Neutrophil (primary cell): Measurements from ENCODE around the gene SLC10A7.
A peak's percentile ranks its signal among the peaks of the same experiment; 100 is the strongest.

Experiments used
- H3K27ac ChIP-seq: fragments of 200-600 bp; sonication (generic); 2 replicates; pipeline ENCODE4 v1.5.1; 2016; ENCODE audit warnings: mild to moderate bottlenecking, moderate library complexity
- H3K27me3 ChIP-seq: fragments of 200-600 bp; sonication (generic); 2 replicates; pipeline ENCODE4 v1.6.0; 2016; ENCODE audit warnings: mild to moderate bottlenecking
- H3K36me3 ChIP-seq: fragments of 200-600 bp; sonication (generic); 2 replicates; pipeline ENCODE4 v1.5.1; 2017
- H3K4me1 ChIP-seq, 2 experiments: fragments of 200-600 bp in 1 of 2; sonication (generic) in 1 of 2; 1 replicate in 1 of 2; 2 replicates in 1 of 2; pipeline versions ENCODE4 v1.5.1 to v1.6.1; 2013 to 2016; ENCODE audit warnings: low read depth in 1 of 2, low read length in 1 of 2, mild to moderate bottlenecking in 1 of 2, moderate library complexity in 1 of 2; ENCODE audit not compliant: control insufficient read depth in 1 of 2, insufficient read depth in 1 of 2
- H3K4me3 ChIP-seq, 2 experiments: fragments of 200-600 bp in 1 of 2; sonication (generic) in 1 of 2; 1 replicate in 1 of 2; 2 replicates in 1 of 2; pipeline ENCODE4 v1.5.1; 2013 to 2016; ENCODE audit warnings: low read depth in 1 of 2, low read length in 1 of 2, mild to moderate bottlenecking in 1 of 2, moderate library complexity in 1 of 2
- H3K9me3 ChIP-seq: fragments of 200-600 bp; sonication (generic); 2 replicates; pipeline ENCODE4 v1.5.1; 2016
- TF ChIP-seq, protein P1 (sequence below): fragments of 200-600 bp; sonication (generic); IDR thresholded peaks from 2 replicates; pipeline ENCODE4 v1.5.1; 2016; ENCODE audit warnings: antibody characterized with exemption

Gene SLC10A7

DNA sequence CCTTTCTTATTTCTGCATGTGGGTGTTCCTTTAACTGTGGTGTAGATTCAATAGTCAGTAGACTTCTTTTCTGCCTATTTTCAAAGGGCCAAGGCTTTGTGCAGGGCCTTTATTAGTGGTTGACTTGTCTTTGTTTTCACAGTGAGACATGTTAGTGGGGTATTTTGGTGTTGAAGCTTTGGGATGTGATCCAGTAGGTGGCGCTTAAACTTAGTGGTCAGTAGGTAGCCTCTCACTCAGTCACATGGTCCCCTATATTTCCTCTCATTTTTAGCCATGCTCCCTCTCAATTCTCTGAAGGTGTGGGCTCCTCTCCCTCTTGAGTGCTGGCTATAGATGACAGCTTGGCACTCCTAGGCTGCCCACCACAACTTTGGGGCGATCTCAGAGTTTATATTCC is 23.4 kb upstream of the SLC10A7 start:
- no peaks in the 10 kb centered on the region for H3K9me3 ChIP-seq
- no peak overlapping the region for H3K27ac ChIP-seq
- no peak overlapping the region for H3K4me3 ChIP-seq
- TF ChIP-seq, protein P1, sequence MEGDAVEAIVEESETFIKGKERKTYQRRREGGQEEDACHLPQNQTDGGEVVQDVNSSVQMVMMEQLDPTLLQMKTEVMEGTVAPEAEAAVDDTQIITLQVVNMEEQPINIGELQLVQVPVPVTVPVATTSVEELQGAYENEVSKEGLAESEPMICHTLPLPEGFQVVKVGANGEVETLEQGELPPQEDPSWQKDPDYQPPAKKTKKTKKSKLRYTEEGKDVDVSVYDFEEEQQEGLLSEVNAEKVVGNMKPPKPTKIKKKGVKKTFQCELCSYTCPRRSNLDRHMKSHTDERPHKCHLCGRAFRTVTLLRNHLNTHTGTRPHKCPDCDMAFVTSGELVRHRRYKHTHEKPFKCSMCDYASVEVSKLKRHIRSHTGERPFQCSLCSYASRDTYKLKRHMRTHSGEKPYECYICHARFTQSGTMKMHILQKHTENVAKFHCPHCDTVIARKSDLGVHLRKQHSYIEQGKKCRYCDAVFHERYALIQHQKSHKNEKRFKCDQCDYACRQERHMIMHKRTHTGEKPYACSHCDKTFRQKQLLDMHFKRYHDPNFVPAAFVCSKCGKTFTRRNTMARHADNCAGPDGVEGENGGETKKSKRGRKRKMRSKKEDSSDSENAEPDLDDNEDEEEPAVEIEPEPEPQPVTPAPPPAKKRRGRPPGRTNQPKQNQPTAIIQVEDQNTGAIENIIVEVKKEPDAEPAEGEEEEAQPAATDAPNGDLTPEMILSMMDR = no peak
- no peaks in the 10 kb centered on the region for H3K27me3 ChIP-seq
- no peaks in the 10 kb centered on the region for H3K36me3 ChIP-seq
- H3K4me1 ChIP-seq = no peaks in the 10 kb centered on the region

DNA sequence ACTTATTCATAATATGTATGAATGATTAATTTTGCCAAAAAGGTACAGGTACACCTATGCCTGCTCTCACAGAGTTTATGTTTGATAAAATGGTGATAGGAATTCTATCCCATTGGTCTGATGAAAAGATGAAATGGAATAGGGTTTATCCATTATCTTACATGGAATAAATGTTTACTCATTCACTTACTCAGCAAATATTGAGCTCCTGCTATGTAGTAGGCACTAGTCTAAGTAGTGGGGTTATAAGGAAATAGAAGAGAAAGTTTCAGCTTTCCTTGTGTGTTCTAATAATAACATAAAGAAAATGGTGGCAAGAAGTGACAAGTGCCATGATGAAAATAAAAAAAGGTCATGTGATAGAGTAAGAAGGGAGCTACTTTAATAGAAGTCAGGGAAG is 12.4 kb upstream of the SLC10A7 start:
- TF ChIP-seq, protein P1 = no peak
- Histone ChIP-seq H3K27ac (no peak overlapping the region), H3K4me1 (no peaks in the 10 kb centered on the region), H3K9me3 (no peaks in the 10 kb centered on the region), H3K27me3 (peaks cover 4% of the 10 kb centered on the region), H3K4me3 (no peak overlapping the region), H3K36me3 (no peaks in the 10 kb centered on the region)

DNA sequence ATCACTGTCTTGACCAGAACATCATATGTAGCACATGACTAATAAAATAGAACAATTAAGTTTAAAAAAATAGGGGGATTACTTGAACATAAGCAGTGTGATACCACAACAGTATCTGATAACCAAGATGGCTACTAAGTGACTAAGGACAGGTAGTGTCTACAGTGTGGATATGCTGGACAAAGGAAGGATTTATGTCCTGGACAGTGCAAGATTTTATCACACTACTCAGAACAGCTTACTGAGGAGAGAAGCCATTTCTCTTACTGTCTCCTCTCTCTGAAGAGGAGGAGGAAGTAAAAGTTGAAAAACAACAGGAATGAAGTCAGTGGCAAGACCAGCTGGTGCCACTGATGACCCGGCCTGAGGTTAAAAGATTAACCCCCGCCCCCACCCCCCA is 4.0 kb upstream of the SLC10A7 start:
- TF ChIP-seq, protein P1 = no peak
- H3K4me1 ChIP-seq = peaks cover 9 to 15% of the 10 kb centered on the region in 2 experiments
- no peak overlapping the region for H3K4me3 ChIP-seq
- no peaks in the 10 kb centered on the region for H3K27me3 ChIP-seq
- no peak overlapping the region for H3K27ac ChIP-seq
- no peaks in the 10 kb centered on the region for H3K9me3 ChIP-seq
- H3K36me3 ChIP-seq = no peaks in the 10 kb centered on the region

DNA sequence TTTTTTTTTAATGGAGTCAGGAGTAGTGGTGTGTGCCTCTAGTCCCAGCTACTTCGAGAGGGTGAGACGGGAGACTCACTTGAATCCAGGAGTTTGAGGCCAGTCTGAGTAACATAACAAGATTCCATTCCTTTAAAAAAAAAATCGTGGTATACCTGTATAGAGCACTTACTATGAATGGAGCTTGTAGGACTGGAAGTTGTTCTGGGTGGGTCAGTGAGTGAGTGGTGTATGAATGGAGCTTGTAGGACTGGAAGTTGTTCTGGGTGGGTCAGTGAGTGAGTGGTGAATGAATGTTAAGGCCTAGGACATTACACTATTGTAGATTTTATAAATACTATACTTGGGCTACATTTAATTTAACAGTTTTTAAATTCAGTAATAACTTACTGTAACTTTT is 2.9 kb upstream of the SLC10A7 start:
- no peak overlapping the region for H3K27ac ChIP-seq
- no peak overlapping the region for H3K4me3 ChIP-seq
- no peaks in the 10 kb centered on the region for H3K9me3 ChIP-seq
- H3K4me1 ChIP-seq = peaks cover 13 to 16% of the 10 kb centered on the region in 2 experiments
- TF ChIP-seq, protein P1 = no peak
- H3K36me3 ChIP-seq = no peaks in the 10 kb centered on the region
- no peaks in the 10 kb centered on the region for H3K27me3 ChIP-seq

DNA sequence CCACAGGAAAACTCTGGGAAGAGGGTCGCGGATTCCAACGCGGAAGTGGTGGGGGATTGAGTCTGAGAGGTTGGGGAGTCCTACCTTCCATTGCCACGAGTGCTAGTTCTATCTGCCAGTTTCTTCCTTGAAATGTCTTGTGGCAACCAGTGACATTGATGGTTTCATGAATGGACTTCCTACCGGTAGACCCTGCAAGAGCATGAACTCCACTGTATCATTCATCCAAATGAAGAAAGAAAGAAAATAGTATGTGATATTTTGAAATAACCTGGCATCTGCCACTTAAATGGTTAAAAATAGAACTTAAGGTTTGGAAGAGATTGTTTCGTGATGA is 1.1 kb upstream of the SLC10A7 start:
- peak overlapping the region; percentile 68 to 79 for H3K4me3 ChIP-seq
- H3K9me3 ChIP-seq = no peaks in the 10 kb centered on the region
- H3K36me3 ChIP-seq = no peaks in the 10 kb centered on the region
- H3K4me1 ChIP-seq = peaks cover 13 to 16% of the 10 kb centered on the region in 2 experiments
- H3K27ac ChIP-seq = no peak overlapping the region
- TF ChIP-seq, protein P1 = no peak
- no peaks in the 10 kb centered on the region for H3K27me3 ChIP-seq
